ENCODE results near the gene ANKRD30BL.
"Not testable (repeated sequence)": the region's sequence is repeated elsewhere in the genome, so short reads cannot be mapped to it uniquely, and the experiment has no call there.

Gene ANKRD30BL

GRCh38 chr2:132161161-132162124 is at the start of gene ANKRD30BL:
TSS of gene ANKRD30BL (minus strand) at chr2:132161952. CDS start at chr2:132161705, 247 bp downstream.
- not testable (repeated sequence) for DNase-seq

- DNase-seq = not testable (repeated sequence)
Measured at GRCh38 chr2:132202866-132203265, 41.1 kb upstream of the ANKRD30BL start.

- not testable (repeated sequence) for DNase-seq
Measured at GRCh38 chr2:132192854-132193253, 31.1 kb upstream of the ANKRD30BL start.

DNA sequence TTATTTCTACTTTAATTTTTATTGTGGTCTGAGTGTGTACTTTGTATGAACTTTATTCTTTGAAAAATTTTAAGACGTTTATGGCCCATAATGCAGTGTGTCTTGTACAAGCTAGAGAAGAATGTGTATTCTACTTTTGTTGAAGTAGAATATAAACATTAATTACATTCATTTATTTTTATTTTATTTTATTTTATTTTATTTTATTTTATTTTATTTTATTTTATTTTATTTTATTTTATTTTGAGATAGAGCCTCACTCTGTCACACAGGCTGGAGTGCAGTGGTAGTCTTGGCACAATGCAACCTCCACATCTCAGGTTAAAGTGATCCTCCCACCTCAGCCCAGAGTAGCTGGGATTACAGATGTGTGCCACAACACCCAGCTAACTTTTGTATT is 5.3 kb upstream of the ANKRD30BL start:
- not testable (repeated sequence) for DNase-seq

GRCh38 chr2:132162125-132162660 is 441 bp upstream of the ANKRD30BL start:
- DNase-seq = not testable (repeated sequence)

DNA sequence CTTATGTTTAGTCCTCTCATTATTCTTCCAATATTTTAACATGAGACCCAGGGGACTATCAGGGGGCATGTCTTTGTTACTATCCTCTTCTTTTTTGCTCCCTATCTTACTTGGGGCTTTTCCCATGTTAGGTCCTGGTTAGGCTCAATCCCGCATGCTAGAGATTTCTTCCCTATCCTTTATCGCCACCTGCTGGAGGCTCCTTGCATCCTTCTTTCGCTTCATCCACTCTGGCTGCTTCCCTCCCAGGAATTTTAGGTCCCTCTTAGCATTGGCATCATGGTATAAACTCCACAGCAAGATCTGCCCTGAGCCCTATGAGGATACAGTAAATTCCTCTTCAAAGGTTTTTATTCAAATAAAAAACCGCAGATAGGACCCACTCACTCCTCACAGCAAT is 15.0 kb downstream of the ANKRD30BL start:
- not testable (repeated sequence) for DNase-seq
